GM12874 (cell line): Measurements from ENCODE around the gene C16orf96.

ENCODE experiments used
- CTCF ChIP-seq: IDR thresholded peaks from 2 replicates; pipeline ENCODE4 v1.5.1; 2011; ENCODE audit warnings: low read depth, mild to moderate bottlenecking, control low read depth, low read length, moderate library complexity; ENCODE audit not compliant: insufficient read depth

Gene C16orf96

GRCh38 chr16:4597174-4597573, 41.0 kb downstream of the C16orf96 start:
- TF ChIP-seq CTCF: no peak

- TF ChIP-seq CTCF: no peak
These were observed 42.9 kb downstream of the C16orf96 start for GRCh38 chr16:4599037-4599436.

GRCh38 chr16:4599545-4599944, 43.4 kb downstream of the C16orf96 start:
- no peak for TF ChIP-seq CTCF

GRCh38 chr16:4601036-4601863, 45.1 kb downstream of the C16orf96 start:
- TF ChIP-seq CTCF: no peak

- no peak for TF ChIP-seq CTCF
These were observed 45.7 kb downstream of the C16orf96 start for GRCh38 chr16:4601864-4602186.

GRCh38 chr16:4602331-4602730, 46.2 kb downstream of the C16orf96 start:
- TF ChIP-seq CTCF: no peak

- no peak for TF ChIP-seq CTCF
These were observed 47.6 kb downstream of the C16orf96 start for GRCh38 chr16:4603624-4604170.
